Glomerular visceral epithelial cell (primary cell): ENCODE measurements around the gene TNFRSF4.
"Not testable (repeated sequence)": the region's sequence is repeated elsewhere in the genome, so short reads cannot be mapped to it uniquely, and the experiment has no call there.

ENCODE experiments used
- DNase-seq: peaks from one replicate; pipeline ENCODE4 v3.0.0-alpha.2; 2016; ENCODE audit errors: extremely low spot score

Gene TNFRSF4

GRCh38 chr1:1182491-1183220, 31.3 kb downstream of the TNFRSF4 start:
- DNase-seq = no peak

- no peak for DNase-seq
Measured at GRCh38 chr1:1181938-1182410, 32.0 kb downstream of the TNFRSF4 start.

GRCh38 chr1:1181129-1181937, 32.6 kb downstream of the TNFRSF4 start:
- DNase-seq = no peak

GRCh38 chr1:1179983-1180861, 33.7 kb downstream of the TNFRSF4 start:
- DNase-seq = no peak

GRCh38 chr1:1179346-1179982, 34.5 kb downstream of the TNFRSF4 start:
- DNase-seq = no peak

GRCh38 chr1:1178794-1179331, 35.1 kb downstream of the TNFRSF4 start:
- no peak for DNase-seq

GRCh38 chr1:1177452-1178206, 36.3 kb downstream of the TNFRSF4 start:
- no peak for DNase-seq

GRCh38 chr1:1176931-1177330, 37.0 kb downstream of the TNFRSF4 start:
- no peak for DNase-seq

GRCh38 chr1:1176063-1176761, 37.7 kb downstream of the TNFRSF4 start:
- DNase-seq = not testable (repeated sequence)

- DNase-seq = no peak
Measured at GRCh38 chr1:1175221-1176062, 38.5 kb downstream of the TNFRSF4 start.

- DNase-seq = no peak
Measured at GRCh38 chr1:1173793-1174415, 40.0 kb downstream of the TNFRSF4 start, which contains the start of gene TTLL10. TTLL10 (plus strand) TSS chr1:1173880; CDS start chr1:1179216, 5,336 bp downstream.

- DNase-seq = no peak
Measured at GRCh38 chr1:1173061-1173792, 40.7 kb downstream of the TNFRSF4 start.

- no peak for DNase-seq
Measured at GRCh38 chr1:1171546-1172340, 42.2 kb downstream of the TNFRSF4 start.

GRCh38 chr1:1171161-1171545, 42.8 kb downstream of the TNFRSF4 start:
- no peak for DNase-seq

- DNase-seq = peak; percentile 64
Measured at GRCh38 chr1:1170215-1171091, 43.5 kb downstream of the TNFRSF4 start.
